ENCODE measurements around the gene SPOCK1. TPM values are rescaled to one million over a fixed set of nuclear protein-coding genes. Genes with fewer than 3 reads are reported as not detected.

Gene SPOCK1
- total and polyA plus RNA-seq, 4 donors, result 4.5 to 67.8 (median 27.0) TPM

DNA sequence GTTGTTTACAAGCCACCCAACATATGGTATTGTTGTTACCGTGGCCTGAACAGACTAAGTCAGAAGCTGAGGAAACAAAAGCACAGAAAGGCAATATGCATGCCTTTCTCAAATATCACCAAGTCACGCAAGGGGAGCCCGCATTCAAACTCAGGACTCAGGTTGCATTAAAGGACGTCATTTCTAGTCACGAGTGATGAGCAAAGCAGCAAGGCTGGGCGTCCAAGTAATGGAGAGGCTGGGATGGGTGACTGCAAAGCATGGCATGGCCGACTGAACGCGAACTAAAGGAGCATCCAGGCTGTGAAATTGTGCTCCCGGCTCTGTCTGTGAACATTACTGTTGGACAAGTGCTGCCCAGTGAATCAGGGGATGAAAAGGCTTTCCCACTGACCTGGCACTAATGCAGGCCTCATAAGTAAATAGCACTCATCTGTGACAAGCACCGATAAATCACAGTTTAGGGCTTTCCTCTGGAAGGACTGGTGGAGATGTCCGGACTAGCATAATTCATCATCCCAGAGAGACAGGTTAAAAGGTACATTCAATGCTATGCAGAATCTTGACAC is 202.8 kb downstream of the SPOCK1 start:
- WGBS, 2 donors, result 66 to 88% methylated on average over 12 of the region's 12 CpGs
- intact Hi-C loops (cut with DNase I), result no loop called here
- Histone ChIP-seq H3K4me3 (ENCODE audit: low read length in 2 of 2) (no peak overlapping the region), H3K4me1 (ENCODE audit: control insufficient read depth in 1 of 2, insufficient read depth in 2 of 2, low read length in 2 of 2) (peaks cover 0 to 2% of the 10 kb centered on the region in 2 donors), H3K9me3 (ENCODE audit: control insufficient read depth, low read length) (no peaks in the 10 kb centered on the region), H3K36me3 (ENCODE audit: control insufficient read depth in 1 of 2, insufficient read depth in 2 of 2, low read length in 1 of 2) (no peaks in the 10 kb centered on the region), H3K27ac (ENCODE audit: low read depth in 1 of 2, low read length in 2 of 2) (no peak overlapping the region), H3K27me3 (ENCODE audit: control insufficient read depth in 1 of 2, insufficient read depth in 2 of 2, low read length in 1 of 2) (no peaks in the 10 kb centered on the region)
- ATAC-seq (ENCODE audit: low FRiP score) (no peak), DNase-seq (no peak)

DNA sequence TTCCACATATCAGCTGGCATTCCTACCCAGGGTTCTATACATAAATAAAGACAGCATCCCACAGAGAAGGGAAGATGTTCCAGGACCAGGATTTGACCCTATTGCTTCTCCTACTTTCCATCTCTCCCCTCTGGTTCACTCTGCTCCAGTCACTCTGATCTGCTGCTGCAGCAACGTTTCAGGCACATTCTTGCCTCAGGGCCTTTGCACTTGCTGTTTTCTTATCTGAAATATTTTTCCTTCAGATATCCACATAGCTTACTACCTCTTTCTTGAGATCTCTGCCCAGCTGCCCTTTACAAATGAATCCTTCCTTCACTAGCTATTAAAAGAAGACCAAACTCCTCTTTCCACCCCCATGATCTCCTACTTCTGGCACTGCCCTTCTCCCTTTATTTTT is 204.5 kb downstream of the SPOCK1 start:
- no peak for ATAC-seq (ENCODE audit: low FRiP score)
- WGBS, 2 donors, result 72 to 82% methylated on average over 1 of the region's 1 CpG
- Histone ChIP-seq H3K9me3 (ENCODE audit: control insufficient read depth, low read length) (no peaks in the 10 kb centered on the region), H3K27me3 (ENCODE audit: control insufficient read depth in 1 of 2, insufficient read depth in 2 of 2, low read length in 1 of 2) (no peaks in the 10 kb centered on the region), H3K4me1 (ENCODE audit: control insufficient read depth in 1 of 2, insufficient read depth in 2 of 2, low read length in 2 of 2) (no peaks in the 10 kb centered on the region), H3K27ac (ENCODE audit: low read depth in 1 of 2, low read length in 2 of 2) (no peak overlapping the region), H3K4me3 (ENCODE audit: low read length in 2 of 2) (no peak overlapping the region), H3K36me3 (ENCODE audit: control insufficient read depth in 1 of 2, insufficient read depth in 2 of 2, low read length in 1 of 2) (no peaks in the 10 kb centered on the region)
- no peak for DNase-seq
- intact Hi-C loops (cut with DNase I), result no loop called here

DNA sequence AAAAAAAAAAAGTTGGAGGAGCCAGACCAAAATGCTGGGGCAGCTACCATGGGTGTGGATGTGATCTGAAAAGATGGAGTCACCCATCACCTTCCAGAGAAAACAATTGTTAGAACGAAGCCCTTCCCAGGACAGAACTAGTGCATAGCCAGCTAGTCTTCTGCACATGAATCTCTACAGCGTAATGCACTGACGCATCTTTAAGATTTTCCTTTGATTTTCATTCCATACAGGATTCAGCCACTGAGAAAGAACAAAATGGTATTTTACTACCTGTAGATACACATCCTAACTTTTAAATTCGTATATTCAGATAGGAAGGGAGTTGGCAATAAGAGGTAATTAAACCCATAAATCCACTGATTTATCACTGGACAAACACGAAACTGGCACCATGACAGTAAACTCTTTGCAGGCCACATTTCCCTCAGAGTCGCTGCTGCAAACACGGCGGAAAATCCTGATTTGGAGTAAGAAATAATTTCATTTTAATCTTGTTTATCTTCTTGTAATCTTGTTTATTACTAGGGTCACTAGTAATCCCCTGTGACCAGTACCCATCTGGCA is 206.6 kb downstream of the SPOCK1 start:
- no peaks in the 10 kb centered on the region for H3K36me3 ChIP-seq (ENCODE audit: control insufficient read depth in 1 of 2, insufficient read depth in 2 of 2, low read length in 1 of 2)
- WGBS, 2 donors, result 58 to 59% methylated on average over 8 of the region's 8 CpGs
- intact Hi-C loops (cut with DNase I), result no loop called here
- ATAC-seq (ENCODE audit: low FRiP score) (no peak), DNase-seq (no peak)
- no peaks in the 10 kb centered on the region for H3K9me3 ChIP-seq (ENCODE audit: control insufficient read depth, low read length)
- no peaks in the 10 kb centered on the region for H3K27me3 ChIP-seq (ENCODE audit: control insufficient read depth in 1 of 2, insufficient read depth in 2 of 2, low read length in 1 of 2)
- no peak overlapping the region for H3K27ac ChIP-seq (ENCODE audit: low read depth in 1 of 2, low read length in 2 of 2)
- no peaks in the 10 kb centered on the region for H3K4me1 ChIP-seq (ENCODE audit: control insufficient read depth in 1 of 2, insufficient read depth in 2 of 2, low read length in 2 of 2)
- no peak overlapping the region for H3K4me3 ChIP-seq (ENCODE audit: low read length in 2 of 2)

GRCh38 chr5:137291436-137291835 is 207.7 kb downstream of the SPOCK1 start:
- DNase-seq, result no peak
- Histone ChIP-seq H3K27me3 (ENCODE audit: control insufficient read depth in 1 of 2, insufficient read depth in 2 of 2, low read length in 1 of 2) (no peaks in the 10 kb centered on the region), H3K9me3 (ENCODE audit: control insufficient read depth, low read length) (no peaks in the 10 kb centered on the region), H3K4me1 (ENCODE audit: control insufficient read depth in 1 of 2, insufficient read depth in 2 of 2, low read length in 2 of 2) (no peaks in the 10 kb centered on the region), H3K27ac (ENCODE audit: low read depth in 1 of 2, low read length in 2 of 2) (no peak overlapping the region), H3K4me3 (ENCODE audit: low read length in 2 of 2) (no peak overlapping the region), H3K36me3 (ENCODE audit: control insufficient read depth in 1 of 2, insufficient read depth in 2 of 2, low read length in 1 of 2) (no peaks in the 10 kb centered on the region)
- WGBS, 2 donors, result 48 to 69% methylated on average over 2 of the region's 2 CpGs
- no peak for ATAC-seq (ENCODE audit: low FRiP score)
- intact Hi-C loops (cut with DNase I), result no loop called here

GRCh38 chr5:137291031-137291430 is 208.1 kb downstream of the SPOCK1 start:
- H3K4me3 ChIP-seq (ENCODE audit: low read length in 2 of 2), result no peak overlapping the region
- no peaks in the 10 kb centered on the region for H3K4me1 ChIP-seq (ENCODE audit: control insufficient read depth in 1 of 2, insufficient read depth in 2 of 2, low read length in 2 of 2)
- H3K27me3 ChIP-seq (ENCODE audit: control insufficient read depth in 1 of 2, insufficient read depth in 2 of 2, low read length in 1 of 2), result no peaks in the 10 kb centered on the region
- H3K27ac ChIP-seq (ENCODE audit: low read depth in 1 of 2, low read length in 2 of 2), result no peak overlapping the region
- no peak for DNase-seq
- 72 to 85% methylated on average over 1 of the region's 1 CpG for WGBS, 2 donors
- no peaks in the 10 kb centered on the region for H3K9me3 ChIP-seq (ENCODE audit: control insufficient read depth, low read length)
- intact Hi-C loops (cut with DNase I), result no loop called here
- no peak for ATAC-seq (ENCODE audit: low FRiP score)
- no peaks in the 10 kb centered on the region for H3K36me3 ChIP-seq (ENCODE audit: control insufficient read depth in 1 of 2, insufficient read depth in 2 of 2, low read length in 1 of 2)

GRCh38 chr5:137290373-137290772 is 208.8 kb downstream of the SPOCK1 start:
- H3K27ac ChIP-seq (ENCODE audit: low read depth in 1 of 2, low read length in 2 of 2), result no peak overlapping the region
- intact Hi-C loops (cut with DNase I), result no loop called here
- H3K36me3 ChIP-seq (ENCODE audit: control insufficient read depth in 1 of 2, insufficient read depth in 2 of 2, low read length in 1 of 2), result no peaks in the 10 kb centered on the region
- no peaks in the 10 kb centered on the region for H3K4me1 ChIP-seq (ENCODE audit: control insufficient read depth in 1 of 2, insufficient read depth in 2 of 2, low read length in 2 of 2)
- 95 to 97% methylated on average over 3 of the region's 3 CpGs for WGBS, 2 donors
- H3K4me3 ChIP-seq (ENCODE audit: low read length in 2 of 2), result no peak overlapping the region
- no peak for DNase-seq
- no peaks in the 10 kb centered on the region for H3K27me3 ChIP-seq (ENCODE audit: control insufficient read depth in 1 of 2, insufficient read depth in 2 of 2, low read length in 1 of 2)
- no peaks in the 10 kb centered on the region for H3K9me3 ChIP-seq (ENCODE audit: control insufficient read depth, low read length)
- no peak for ATAC-seq (ENCODE audit: low FRiP score)

- Histone ChIP-seq H3K27me3 (ENCODE audit: control insufficient read depth in 1 of 2, insufficient read depth in 2 of 2, low read length in 1 of 2) (no peaks in the 10 kb centered on the region), H3K4me1 (ENCODE audit: control insufficient read depth in 1 of 2, insufficient read depth in 2 of 2, low read length in 2 of 2) (no peaks in the 10 kb centered on the region), H3K4me3 (ENCODE audit: low read length in 2 of 2) (no peak overlapping the region), H3K27ac (ENCODE audit: low read depth in 1 of 2, low read length in 2 of 2) (no peak overlapping the region), H3K9me3 (ENCODE audit: control insufficient read depth, low read length) (no peaks in the 10 kb centered on the region), H3K36me3 (ENCODE audit: control insufficient read depth in 1 of 2, insufficient read depth in 2 of 2, low read length in 1 of 2) (no peaks in the 10 kb centered on the region)
- ATAC-seq (ENCODE audit: low FRiP score) (no peak), DNase-seq (no peak)
- intact Hi-C loops (cut with DNase I), result no loop called here
- 90 to 95% methylated on average over 1 of the region's 1 CpG for WGBS, 2 donors
These were observed 209.3 kb downstream of the SPOCK1 start for GRCh38 chr5:137289856-137290255.

GRCh38 chr5:137287569-137287968 is 211.6 kb downstream of the SPOCK1 start:
- H3K4me3 ChIP-seq (ENCODE audit: low read length in 2 of 2), result no peak overlapping the region
- DNase-seq, result no peak
- H3K27me3 ChIP-seq (ENCODE audit: control insufficient read depth in 1 of 2, insufficient read depth in 2 of 2, low read length in 1 of 2), result no peaks in the 10 kb centered on the region
- intact Hi-C loops (cut with DNase I), result no loop called here
- no peaks in the 10 kb centered on the region for H3K4me1 ChIP-seq (ENCODE audit: control insufficient read depth in 1 of 2, insufficient read depth in 2 of 2, low read length in 2 of 2)
- 94 to 97% methylated on average over 2 of the region's 2 CpGs for WGBS, 2 donors
- no peak for ATAC-seq (ENCODE audit: low FRiP score)
- H3K9me3 ChIP-seq (ENCODE audit: control insufficient read depth, low read length), result no peaks in the 10 kb centered on the region
- no peaks in the 10 kb centered on the region for H3K36me3 ChIP-seq (ENCODE audit: control insufficient read depth in 1 of 2, insufficient read depth in 2 of 2, low read length in 1 of 2)
- H3K27ac ChIP-seq (ENCODE audit: low read depth in 1 of 2, low read length in 2 of 2), result no peak overlapping the region

DNA sequence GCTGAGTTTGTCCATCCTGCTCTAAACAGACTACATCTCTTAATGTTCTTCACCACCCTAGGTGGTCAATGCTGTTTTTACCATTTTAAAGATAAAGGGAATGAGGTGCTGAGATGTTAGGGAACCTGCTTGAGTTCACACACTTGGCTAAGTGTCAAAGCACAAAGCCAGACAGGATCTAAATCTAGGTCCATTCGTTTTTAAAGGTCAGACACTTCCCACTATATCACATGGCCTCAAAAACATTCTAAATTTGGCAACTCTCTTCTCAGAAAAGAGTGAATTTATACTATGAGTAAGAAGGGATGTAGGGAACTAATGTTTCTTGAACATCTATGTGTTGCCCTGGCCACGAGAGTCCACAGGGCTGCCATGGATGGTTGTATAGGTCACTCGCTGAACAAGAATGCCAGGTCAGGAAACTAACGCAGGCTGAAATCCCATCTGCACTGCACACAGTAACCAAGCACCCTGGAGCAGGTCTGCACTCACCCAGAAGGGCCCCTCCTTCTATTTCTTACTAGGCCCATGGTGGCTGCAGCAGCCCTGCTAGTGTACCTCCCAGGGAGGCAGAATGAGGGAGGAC is 213.0 kb downstream of the SPOCK1 start:
- no peak for ATAC-seq (ENCODE audit: low FRiP score)
- intact Hi-C loops (cut with DNase I), result no loop called here
- Histone ChIP-seq H3K4me1 (ENCODE audit: control insufficient read depth in 1 of 2, insufficient read depth in 2 of 2, low read length in 2 of 2) (no peaks in the 10 kb centered on the region), H3K27me3 (ENCODE audit: control insufficient read depth in 1 of 2, insufficient read depth in 2 of 2, low read length in 1 of 2) (no peaks in the 10 kb centered on the region), H3K27ac (ENCODE audit: low read depth in 1 of 2, low read length in 2 of 2) (no peak overlapping the region), H3K36me3 (ENCODE audit: control insufficient read depth in 1 of 2, insufficient read depth in 2 of 2, low read length in 1 of 2) (no peaks in the 10 kb centered on the region), H3K9me3 (ENCODE audit: control insufficient read depth, low read length) (no peaks in the 10 kb centered on the region), H3K4me3 (ENCODE audit: low read length in 2 of 2) (no peak overlapping the region)
- DNase-seq, result no peak
- 47 to 53% methylated on average over 4 of the region's 4 CpGs for WGBS, 2 donors

Data from aorta (tissue), 5 donors.